GM21737 (cell line): ENCODE data around the gene SMU1.
"Not testable (repeated sequence)": the region's sequence is repeated elsewhere in the genome, so short reads cannot be mapped to it uniquely, and the experiment has no call there.

Experiments
- ATAC-seq: cut with Tn5 transposase; IDR thresholded peaks from one replicate; pipeline ENCODE4 v1.9.1; 2021; ENCODE audit warnings: mild to moderate bottlenecking, moderate library complexity; ENCODE audit not compliant: unreplicated experiment

SMU1 gene

DNA sequence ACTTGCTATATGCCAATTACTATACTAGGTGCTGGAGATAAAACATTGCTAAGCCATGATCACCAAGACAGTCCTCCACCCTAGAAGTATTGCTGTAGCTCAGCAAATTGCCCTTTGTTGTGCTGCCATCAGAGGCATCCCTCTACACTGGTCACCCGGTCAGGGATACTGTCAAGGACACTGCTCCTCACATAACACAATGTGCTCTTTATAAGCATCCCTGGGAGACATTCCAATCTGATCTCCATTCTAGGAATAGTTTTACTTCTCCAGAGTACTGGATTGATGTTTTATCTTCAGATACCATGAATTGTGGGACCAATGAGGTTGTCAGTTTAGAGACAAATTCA is 61.8 kb downstream of the SMU1 start:
- ATAC-seq: no peak

DNA sequence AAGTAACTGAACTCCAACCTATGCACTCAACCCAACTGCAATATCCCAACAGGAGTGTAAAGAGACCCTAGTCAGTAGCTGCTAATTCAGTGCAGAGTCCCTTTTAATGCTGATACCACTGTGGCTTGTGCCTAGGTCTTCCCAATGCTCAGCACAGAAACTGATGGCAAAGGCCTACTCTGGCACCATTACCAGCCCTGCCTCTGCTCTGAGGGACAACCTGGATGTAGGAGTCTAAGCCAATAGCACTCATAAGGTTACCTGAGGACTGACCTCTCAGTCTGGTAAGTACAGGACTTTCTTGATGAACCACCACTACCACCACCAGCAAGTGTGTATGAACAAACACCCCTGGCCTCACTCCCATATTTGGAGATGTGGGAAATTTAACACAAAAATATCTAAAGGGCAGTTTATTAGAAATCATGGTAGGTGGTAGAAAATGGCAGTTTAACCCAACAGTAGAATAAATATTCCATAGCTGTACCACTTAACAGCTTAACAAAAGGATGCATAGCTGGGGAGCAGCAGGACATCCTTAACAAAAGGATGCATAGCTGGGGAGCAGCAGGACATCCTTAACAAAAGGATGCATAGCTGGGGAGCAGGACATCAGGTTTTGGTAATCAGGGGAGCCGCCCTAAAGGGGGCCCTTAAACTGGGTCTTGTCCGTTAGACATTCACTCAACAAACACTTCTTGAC is 62.4 kb downstream of the SMU1 start:
- no peak for ATAC-seq

DNA sequence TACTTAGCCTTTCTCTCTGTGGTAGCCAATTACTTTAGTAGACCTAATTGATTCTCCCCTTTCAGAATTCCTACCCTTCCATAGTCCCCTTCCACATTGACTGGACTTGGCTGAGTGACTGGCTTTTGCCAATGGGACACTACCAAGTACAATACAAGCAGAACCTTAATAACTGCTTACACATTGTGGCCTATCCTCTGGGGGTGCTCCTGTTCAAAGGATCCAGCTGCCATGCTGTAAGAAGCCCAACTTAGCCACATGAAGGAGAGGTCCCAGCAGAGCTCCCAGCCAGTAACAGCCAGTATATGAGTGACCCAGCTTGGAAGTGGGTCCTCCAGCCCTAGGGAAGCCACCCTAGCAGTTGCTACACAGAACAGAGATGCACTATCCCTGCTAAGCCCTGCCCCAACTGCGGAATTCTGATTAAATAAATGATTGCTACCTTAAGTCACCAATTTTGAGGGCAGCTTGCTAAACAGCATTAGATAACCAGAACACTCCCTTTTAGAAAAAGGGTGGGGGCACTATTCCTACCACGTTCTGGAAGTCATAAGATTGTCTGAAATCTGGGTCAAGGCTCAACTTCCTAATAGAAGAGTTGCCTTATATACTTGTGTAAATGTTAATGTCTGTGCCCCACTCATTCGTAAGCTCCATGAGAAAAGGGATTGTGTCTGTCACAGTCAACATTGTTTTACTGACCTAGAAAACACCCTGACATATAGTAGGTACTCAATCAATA is 64.0 kb downstream of the SMU1 start:
- ATAC-seq: no peak

- no peak for ATAC-seq
Measured at GRCh38 chr9:33011831-33012230, 64.6 kb downstream of the SMU1 start.

DNA sequence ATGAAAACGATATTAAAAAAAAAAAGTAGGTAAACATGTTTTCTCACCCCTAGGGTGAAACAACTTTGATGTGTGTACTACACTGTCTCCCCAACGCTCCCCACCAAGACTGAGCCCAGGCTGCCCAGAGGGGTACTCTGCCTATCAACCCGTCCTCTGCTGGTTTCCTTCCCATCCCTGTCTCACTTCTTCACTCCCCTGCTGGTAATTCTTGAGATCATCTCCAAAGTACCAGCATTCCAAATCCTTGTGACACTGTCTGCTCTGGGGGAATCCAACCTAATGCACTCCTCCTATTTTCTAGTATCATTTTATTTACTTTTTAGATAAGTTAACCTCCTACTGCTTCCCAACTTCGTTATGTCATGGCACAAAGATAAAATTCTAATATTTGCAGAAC is 68.7 kb downstream of the SMU1 start:
- ATAC-seq: no peak

DNA sequence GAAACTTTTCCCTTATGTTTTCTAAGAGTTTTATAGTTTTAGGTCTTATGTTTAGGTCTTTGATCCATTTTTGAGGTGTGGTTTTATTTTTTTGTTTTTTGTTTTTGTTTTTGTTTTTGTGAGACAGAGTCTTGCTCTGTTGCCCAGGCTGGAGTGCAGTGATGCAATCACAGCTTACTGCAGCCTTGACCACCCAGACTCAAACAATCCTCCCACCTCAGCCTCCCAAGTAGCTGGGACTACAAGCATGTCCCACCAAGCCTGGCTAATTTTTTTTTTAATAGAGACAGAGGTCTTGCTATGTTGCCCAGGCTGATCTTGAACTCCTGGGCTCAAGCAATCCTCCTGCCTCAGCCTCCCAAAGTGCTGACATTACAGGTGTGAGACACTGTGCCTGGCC is 71.1 kb downstream of the SMU1 start:
- not testable (repeated sequence) for ATAC-seq

DNA sequence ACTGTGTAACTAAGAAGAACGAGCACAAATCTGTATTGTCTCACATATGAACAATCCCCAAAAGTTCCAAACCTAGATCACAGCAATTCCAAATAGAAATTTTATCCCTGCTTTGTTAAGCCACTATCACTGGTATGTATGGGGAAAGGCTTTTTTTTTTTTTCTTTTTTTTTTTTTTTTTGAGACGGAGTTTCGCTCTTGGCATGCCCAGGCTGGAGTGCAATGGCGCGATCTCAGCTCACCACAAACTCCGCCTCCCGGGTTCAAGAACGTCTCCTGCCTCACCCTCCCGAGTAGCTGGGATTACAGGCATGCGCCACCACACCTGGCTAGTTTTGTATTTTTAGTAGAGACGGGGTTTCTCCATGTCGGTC is 75.8 kb downstream of the SMU1 start:
- not testable (repeated sequence) for ATAC-seq

DNA sequence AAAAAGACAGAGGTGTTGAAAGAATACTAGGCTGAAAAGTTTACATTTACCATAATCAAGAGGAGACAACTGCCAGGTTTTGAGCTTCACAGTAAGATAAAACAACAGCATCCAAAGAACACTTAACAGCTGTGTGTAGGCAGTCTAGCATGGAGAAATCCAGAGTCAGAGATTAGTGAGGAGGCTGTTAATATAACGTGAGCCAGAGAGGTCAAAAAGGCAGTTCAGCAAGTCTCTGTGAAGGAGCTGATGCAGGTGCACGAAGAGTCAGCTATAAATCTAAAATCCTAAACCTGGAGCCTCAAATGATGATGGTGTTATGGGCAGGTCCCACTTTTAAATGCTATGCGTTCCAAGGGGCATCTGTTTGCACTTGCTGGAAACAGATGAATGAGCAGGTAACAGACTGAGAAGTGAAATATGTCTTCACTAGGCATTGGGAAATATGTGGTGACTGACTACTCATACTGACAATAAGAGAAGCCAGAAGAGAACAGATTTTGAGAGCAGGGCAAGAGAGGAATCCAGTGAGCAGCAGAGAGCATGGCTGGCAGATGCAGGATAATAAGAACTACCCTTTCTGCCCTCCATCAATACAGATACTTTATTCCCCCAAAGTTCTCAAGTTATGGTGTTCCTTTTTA is 83.8 kb downstream of the SMU1 start:
- ATAC-seq: no peak

GRCh38 chr9:32991897-32992594 is 84.4 kb downstream of the SMU1 start:
- no peak for ATAC-seq
